GM13977 (cell line): ENCODE results near the gene EMC10.

ENCODE experiments used
- DNase-seq: peaks from one replicate; pipeline ENCODE4 v3.0.0; 2012; ENCODE audit warnings: low spot score
- in situ Hi-C: fragments of 300-500 bp; cut with MboI; formaldehyde crosslinking; loops from one replicate; pipeline ENCODE4 v1.12.0; 2022; ENCODE audit warnings: low sequenced_read_pairs, low pct_unique_long_range_greater_than_20kb, mixed read lengths, inconsistent platforms; ENCODE audit not compliant: unreplicated experiment
- TF ChIP-seq, protein P1 (sequence below): IDR thresholded peaks from 2 replicates; pipeline ENCODE4 v1.5.1; 2012; ENCODE audit warnings: mild to moderate bottlenecking, control low read depth; ENCODE audit not compliant: insufficient read depth; ENCODE audit errors: extremely low read depth, missing control alignments

EMC10 gene

DNA sequence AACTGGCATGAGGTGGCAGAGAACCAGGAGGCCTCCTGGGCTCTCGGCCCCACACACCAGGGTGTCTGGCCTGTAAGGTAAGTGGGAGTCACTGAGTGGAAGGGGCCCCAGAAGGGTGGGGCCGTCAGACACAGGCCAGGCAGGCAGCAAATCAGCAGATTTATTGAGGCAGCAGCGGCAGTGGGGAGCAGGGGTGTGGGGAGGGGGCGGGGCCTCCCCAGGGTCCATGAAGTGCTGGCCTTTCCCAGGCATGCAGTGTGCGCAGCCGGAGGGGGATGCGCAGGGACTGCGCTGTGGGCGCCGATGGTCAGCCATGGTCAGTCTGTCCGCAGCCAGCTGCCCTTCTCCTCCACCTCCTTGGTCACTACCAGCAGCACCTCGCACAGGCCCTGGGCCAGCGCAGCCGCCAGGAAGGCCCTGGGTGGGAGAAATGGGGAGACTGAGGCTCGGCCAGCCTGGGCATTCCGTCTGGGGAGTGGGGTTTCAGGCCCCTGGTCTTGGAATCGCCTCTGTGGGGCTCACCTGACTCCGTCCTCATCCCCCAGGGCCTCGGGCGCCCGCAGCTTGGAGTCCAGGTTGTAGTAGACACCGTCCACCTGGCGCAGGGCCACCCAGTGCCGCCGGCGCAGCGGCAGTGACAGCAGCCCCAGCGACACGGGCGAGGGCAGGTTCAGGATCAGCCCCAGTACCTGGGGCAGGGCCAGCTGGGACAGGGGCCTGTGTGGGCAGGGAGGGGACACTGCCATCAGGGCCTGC is 29.7 kb downstream of the EMC10 start:
- in situ Hi-C loops = no loop called here
- no peak for DNase-seq
- TF ChIP-seq, protein P1, sequence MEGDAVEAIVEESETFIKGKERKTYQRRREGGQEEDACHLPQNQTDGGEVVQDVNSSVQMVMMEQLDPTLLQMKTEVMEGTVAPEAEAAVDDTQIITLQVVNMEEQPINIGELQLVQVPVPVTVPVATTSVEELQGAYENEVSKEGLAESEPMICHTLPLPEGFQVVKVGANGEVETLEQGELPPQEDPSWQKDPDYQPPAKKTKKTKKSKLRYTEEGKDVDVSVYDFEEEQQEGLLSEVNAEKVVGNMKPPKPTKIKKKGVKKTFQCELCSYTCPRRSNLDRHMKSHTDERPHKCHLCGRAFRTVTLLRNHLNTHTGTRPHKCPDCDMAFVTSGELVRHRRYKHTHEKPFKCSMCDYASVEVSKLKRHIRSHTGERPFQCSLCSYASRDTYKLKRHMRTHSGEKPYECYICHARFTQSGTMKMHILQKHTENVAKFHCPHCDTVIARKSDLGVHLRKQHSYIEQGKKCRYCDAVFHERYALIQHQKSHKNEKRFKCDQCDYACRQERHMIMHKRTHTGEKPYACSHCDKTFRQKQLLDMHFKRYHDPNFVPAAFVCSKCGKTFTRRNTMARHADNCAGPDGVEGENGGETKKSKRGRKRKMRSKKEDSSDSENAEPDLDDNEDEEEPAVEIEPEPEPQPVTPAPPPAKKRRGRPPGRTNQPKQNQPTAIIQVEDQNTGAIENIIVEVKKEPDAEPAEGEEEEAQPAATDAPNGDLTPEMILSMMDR = no peak

DNA sequence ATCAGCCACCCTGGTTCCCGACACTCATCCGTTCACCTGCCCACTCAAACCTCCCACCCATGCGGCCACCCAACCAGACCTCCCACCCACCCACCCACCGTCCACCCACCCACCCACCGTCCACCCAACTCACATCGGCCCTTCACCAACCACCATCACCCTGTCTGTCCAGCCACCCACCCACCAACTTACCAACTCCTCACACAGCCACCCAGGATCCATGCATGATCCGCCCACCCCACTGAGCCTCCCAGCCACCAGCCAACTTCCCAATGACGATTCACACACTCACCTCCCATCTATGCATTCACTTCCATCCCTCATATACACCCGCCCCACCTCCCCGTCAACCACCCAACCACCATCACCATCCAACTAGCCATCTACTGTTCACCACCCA is 30.4 kb downstream of the EMC10 start:
- in situ Hi-C loops = no loop called here
- no peak for DNase-seq
- TF ChIP-seq, protein P1 = no peak

DNA sequence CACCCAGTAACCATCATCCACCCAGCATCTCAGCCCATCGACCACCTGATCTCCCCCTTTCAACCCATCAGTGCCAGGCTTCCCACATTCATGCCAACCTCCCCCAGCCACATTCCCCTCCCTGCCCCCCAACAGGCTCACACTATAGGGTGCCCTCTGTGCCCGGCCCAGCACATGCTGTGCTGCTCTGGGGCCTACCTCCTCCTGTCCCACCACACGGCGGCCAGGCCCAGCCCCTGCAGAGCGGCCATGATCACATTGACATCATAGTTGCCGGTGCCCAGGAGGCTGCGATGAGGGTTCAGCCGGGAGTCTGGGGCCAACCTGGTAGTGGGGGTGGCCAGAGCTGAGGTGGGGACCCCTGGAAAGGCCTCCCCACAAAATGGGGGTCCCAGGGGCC is 31.1 kb downstream of the EMC10 start:
- DNase-seq = no peak
- TF ChIP-seq, protein P1 = no peak
- in situ Hi-C loops = no loop called here

DNA sequence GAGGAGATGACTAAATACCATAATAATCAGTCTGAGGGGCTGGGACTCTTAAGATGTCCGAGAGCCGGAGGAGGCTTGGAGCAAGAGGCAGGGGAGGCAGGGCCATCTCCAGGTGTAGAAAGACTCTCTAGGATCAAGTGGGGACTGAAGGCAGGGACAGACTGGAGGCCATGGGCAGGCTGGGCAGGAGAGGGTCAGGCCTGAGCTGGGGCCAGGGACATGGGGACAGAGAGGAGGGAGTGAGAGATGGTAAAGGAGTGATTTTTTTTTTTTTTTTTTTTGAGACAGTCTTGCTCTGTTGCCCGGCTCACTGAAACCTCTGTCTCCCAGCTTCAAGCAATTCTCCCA is 32.5 kb downstream of the EMC10 start:
- DNase-seq = no peak
- TF ChIP-seq, protein P1 = no peak
- in situ Hi-C loops = no loop called here

DNA sequence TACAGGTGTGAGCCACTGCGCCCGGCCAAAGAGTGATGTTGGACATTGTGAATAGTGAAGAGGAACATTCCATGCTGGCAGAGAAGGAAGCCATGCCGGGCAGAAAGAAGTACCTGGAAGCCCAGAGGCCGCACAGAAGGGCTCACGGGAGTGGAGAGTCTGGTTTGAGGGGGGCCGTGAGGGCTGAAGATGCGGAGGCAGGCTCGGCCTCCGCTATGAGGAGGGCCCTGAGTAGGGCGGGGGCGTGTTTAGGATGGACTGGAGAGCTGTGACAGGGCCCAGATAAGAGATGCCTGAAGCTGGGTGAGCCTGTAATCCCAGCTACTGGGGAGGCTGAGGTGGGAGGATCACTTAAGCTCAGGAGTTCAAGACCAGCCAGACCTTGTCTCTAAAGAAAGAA is 33.1 kb downstream of the EMC10 start:
- in situ Hi-C loops = no loop called here

DNA sequence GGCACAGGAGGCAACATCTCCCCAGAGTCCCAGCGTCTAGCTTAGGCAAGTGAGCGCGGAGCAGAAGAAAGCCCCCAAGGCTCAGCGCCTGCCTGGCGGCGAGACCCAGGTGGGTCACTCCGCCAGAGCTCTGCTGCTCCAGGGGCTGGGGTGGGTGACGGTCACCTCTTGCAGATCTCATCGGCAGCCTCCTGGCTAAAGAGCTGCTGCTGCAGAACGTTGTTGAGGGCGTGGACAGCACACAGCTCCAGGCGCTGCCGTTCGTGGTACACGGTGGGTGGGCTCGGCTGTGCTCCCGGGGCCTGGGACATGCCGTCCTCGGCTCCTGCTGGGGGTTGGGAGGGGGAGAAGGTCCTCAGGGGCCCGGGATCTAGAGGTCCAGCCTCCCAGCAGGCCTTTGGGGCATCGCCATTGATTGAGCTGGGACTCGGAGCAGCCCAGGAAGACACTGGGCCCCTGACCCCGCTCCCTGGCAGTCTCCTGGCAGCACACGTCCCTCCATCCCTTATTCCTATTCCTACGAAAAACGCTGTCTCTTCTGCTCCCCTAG is 33.9 kb downstream of the EMC10 start:
- in situ Hi-C loops = no loop called here
- no peak for DNase-seq

More for the DNA sequence above, 33.1 kb downstream of the EMC10 start:
- TF ChIP-seq, protein P1 = no peak
- DNase-seq = no peak

More for the DNA sequence above, 33.9 kb downstream of the EMC10 start:
- TF ChIP-seq, protein P1 = no peak
